GM20431 (cell line): ENCODE results near the gene FTSJ3.

Experiments
- in situ Hi-C: fragments of 300-500 bp; cut with MseI, MboI; formaldehyde crosslinking; loops from one replicate; pipeline ENCODE4 v1.15.0; 2020; ENCODE audit warnings: low sequenced_read_pairs; ENCODE audit not compliant: unreplicated experiment

The FTSJ3 gene

GRCh38 chr17:63832455-63832854 is 5.0 kb upstream of the FTSJ3 start:
- in situ Hi-C loops, result loop anchor here (25.0 kb wide), 1 partner anchor 395 kb away; the partner anchor contains the start of gene CYB561

DNA sequence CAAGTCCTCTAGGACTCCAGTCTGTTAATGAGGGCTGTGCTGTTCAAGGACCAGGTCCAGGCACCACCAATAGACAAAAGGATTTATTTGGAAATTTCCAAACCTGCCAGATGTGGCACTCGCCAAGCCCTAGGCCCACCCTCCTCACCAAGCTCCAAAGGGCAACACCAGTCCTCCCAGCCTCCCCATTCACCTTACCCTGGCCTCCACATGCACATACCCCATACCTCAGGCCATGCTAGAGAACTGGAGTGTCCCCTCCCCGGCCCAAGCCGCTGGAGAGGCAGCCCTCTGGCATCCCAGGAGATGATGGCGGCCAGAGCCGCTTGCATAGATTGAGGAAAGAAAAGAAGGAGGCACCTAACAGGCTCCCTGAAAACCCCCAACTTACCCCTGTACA is 4.6 kb upstream of the FTSJ3 start:
- in situ Hi-C loops, result loop anchor here (25.0 kb wide), 1 partner anchor 395 kb away; the partner anchor contains the start of gene CYB561

GRCh38 chr17:63831505-63831904 is 4.0 kb upstream of the FTSJ3 start:
- in situ Hi-C loops, result loop anchor here (25.0 kb wide), 1 partner anchor 394 kb away; the partner anchor contains the start of gene CYB561

DNA sequence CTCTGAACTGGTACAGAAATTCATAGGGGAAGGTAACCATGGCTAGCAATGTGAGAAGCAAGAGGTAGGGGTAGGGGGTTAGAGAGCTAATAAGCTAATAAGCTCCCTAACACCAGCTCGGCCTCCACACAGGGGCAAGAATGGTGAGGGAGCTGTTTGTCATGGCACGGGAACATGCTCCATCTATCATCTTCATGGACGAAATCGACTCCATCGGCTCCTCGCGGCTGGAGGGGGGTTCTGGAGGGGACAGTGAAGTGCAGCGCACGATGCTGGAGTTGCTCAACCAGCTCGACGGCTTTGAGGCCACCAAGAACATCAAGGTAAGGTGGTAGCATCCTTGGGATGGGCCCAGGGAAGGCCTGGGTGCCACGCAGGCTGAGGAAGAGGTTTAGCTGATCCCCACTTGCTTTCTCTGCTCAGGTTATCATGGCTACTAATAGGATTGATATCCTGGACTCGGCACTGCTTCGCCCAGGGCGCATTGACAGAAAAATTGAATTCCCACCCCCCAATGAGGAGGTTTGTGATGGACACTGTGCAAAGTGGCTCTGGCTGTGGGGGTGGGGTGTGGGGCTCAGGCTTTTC is 3.5 kb upstream of the FTSJ3 start:
- in situ Hi-C loops, result loop anchor here (25.0 kb wide), 1 partner anchor 394 kb away; the partner anchor contains the start of gene CYB561

DNA sequence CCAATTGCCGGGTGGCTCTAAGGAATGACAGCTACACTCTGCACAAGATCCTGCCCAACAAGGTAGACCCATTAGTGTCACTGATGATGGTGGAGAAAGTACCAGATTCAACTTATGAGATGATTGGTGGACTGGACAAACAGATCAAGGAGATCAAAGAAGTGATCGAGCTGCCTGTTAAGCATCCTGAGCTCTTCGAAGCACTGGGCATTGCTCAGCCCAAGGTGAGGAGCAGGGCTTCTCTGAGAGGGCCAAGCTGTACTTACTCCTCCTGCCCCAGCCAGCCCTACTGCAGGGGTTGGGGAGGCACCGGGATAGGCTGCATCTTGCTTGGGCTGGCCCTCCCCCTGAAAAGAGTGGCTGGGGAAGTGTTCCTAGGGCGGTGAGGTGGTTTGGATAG is 2.8 kb upstream of the FTSJ3 start:
- in situ Hi-C loops, result loop anchor here (25.0 kb wide), 1 partner anchor 393 kb away; the partner anchor contains the start of gene CYB561

DNA sequence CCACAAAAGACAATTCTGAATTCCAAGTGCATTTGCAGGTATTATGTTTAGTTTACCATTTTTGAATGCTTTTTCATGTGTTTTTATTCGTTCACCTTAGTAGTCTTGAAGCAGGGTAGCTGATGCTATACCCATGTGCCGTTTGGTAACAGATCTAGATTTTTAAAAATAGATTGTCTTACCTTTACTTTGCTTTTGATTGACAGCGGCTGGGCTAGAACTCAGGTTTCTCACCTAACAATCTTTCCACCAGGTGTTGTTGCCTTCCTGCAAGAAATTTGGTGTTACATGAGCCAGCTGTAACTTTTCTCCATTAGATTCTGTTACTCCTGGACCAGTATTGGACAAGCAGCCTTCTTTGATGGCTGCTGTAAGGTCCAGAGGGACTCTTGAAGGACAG is 1.5 kb upstream of the FTSJ3 start:
- in situ Hi-C loops, result loop anchor here (25.0 kb wide), 1 partner anchor 392 kb away; the partner anchor contains the start of gene CYB561

- in situ Hi-C loops, result loop anchor here (25.0 kb wide), 1 partner anchor 391 kb away; the partner anchor contains the start of gene CYB561
Measured at GRCh38 chr17:63827801-63828221, 348 bp upstream of the FTSJ3 start.

DNA sequence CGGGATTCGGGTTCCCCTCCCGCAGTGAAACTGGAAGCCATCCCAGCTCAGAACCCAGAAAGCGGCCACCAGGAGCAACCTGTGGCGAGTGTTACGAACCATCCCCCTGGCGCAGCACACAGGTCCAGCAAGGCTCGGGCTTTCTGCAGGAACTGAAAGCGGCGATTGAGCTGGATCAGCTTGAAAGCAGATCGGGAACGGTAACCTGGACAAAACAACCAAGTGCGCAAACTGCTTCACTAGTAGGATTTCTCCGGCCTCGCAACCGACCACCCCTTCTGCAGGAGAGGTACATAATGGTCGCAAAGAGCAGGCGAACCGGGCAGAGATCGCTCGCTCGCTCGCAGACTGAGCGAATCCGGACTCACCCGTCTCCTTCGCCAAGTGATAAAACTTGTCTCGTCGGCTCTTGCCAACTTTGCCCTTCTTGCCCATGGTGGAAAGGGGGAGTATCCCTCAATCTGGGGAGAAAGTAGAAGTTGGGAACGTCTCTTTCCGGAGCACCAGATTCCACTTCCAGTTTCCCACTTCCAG is 928 bp downstream of the FTSJ3 start:
- in situ Hi-C loops, result loop anchor here (25.0 kb wide), 1 partner anchor 389 kb away; the partner anchor contains the start of gene CYB561

- in situ Hi-C loops, result no loop called here
Measured at GRCh38 chr17:63824362-63824761, 3.1 kb downstream of the FTSJ3 start.

GRCh38 chr17:63823659-63824331 is 3.7 kb downstream of the FTSJ3 start:
- in situ Hi-C loops, result no loop called here

GRCh38 chr17:63822537-63822936 is 4.9 kb downstream of the FTSJ3 start:
- in situ Hi-C loops, result no loop called here

DNA sequence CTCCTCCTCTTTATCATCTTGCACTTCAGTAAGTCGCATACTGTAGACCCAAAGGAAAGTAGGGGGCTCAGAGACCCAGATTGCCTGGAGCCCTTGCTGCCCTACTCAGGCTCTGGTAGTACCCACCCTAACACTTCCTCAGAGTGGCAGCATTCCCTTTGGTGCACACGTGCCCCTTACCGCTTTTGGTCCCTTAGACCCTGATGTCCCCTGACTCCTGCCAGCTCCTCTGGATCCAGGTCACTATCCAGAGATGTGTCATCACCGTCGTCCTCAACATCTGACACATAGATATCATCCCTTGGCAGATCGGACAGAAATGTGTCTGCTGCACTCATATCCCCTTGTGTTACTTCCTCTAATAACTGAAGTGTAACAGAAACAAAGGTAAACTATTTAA is 5.7 kb downstream of the FTSJ3 start:
- in situ Hi-C loops, result no loop called here

DNA sequence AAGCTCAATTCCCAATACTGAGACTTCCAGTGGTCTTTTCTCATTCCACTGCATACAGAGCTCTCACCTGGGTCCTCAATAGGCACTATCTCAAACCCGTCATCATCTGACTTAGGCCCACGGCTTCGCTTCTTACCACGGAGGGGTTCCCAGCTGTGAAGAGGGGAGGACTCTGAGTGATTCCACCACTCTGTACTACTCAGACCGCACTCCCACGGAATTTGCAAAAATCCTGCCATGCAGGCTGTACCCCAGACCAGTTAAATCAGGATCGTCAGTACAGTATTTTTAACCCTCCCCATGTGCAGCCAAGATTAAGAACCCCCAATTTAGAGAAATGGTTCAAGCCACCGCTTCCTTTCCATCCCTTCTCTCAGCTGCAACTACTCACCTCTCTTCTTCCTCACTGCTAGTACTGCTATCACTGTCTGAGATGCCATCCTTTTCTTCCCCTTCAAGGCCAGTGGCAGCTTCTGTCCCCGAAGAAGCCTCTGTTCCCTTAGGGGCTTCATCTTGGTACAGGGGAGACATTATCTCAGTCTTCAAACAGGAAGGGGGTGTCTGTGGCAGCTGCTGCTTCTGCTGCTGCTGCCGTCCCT is 6.4 kb downstream of the FTSJ3 start:
- in situ Hi-C loops, result no loop called here

DNA sequence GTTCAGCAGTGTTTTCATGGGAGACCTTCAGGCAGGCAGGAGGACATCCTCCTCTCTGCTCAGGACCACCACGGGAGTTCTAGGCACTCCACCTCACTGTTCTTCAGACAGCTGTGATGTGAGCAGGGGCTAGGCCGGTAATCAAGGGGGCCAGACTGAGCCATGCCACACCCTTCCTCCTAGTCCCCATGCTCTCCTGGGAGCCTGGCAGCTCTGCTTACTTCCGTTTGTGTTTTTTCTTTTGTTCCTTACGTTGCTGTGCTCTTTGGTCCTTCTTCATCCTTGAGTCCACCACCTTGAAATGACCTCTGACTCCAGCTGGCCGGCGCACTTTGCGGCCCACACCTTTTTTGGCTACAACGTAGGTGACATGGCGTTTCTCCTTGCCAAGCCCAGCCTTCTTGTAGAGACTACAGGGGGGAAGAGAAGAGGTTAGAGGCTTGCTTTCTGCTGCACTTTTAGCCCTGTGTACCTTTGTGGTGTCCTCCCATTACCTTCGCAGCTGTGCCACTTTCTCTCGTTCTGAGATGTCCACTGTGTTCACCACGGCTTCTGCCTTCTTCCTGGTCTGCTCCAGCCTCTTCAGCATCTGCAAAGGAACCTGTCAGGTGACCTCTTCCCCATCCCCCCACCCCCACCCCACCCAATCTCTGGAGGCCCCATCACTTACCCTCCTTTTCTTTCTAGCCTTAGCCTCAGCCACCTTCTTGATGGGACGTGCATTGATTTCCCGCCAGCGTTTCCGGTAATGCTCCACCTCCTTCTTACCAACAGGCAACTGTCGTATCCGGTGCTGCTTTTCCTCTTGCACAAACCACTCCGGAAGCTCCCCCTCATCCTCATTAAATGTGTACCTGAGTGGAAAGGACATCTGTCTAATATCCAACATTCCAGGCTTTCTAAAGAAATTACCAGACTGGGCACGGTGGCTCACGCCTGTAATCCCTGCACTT is 7.6 kb downstream of the FTSJ3 start:
- in situ Hi-C loops, result no loop called here

DNA sequence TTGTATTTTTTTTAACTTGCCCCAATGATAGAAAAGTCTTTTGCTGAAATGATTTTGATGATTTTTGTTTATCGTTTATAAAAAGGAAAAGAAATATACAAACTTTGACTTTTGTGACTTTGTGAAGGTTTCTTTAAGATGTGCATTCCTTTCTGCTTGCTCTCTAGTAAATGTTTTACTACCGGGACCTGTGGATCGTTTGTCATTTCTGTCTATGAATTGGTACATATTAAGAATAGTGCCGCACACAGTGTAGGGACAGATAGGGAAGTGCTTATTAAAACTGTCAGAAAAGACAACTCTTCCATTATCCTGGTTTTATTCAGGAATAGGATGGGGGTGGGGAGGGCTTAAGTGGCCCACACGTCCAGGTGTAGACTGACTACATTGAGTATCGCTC is 8.3 kb downstream of the FTSJ3 start:
- in situ Hi-C loops, result no loop called here

DNA sequence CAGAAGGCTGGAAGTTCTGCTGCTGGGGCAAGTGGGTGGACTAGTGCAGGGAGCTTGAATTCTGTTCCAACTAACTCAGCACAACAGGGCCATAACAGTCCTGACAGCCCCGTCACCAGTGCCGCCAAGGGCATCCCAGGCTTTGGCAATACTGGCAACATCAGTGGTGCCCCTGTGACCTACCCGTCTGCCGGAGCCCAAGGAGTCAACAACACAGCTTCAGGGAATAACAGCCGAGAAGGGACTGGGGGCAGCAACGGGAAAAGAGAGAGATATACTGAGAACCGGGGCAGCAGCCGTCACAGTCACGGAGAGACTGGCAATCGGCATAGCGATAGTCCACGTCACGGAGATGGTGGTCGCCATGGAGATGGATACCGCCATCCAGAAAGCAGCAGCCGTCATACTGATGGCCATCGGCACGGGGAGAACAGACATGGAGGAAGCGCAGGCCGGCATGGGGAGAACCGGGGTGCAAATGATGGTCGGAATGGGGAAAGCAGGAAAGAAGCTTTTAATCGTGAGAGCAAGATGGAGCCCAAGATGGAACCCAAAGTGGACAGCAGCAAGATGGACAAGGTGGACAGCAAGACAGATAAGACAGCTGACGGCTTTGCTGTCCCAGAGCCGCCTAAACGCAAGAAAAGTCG is 9.6 kb downstream of the FTSJ3 start:
- in situ Hi-C loops, result no loop called here

DNA sequence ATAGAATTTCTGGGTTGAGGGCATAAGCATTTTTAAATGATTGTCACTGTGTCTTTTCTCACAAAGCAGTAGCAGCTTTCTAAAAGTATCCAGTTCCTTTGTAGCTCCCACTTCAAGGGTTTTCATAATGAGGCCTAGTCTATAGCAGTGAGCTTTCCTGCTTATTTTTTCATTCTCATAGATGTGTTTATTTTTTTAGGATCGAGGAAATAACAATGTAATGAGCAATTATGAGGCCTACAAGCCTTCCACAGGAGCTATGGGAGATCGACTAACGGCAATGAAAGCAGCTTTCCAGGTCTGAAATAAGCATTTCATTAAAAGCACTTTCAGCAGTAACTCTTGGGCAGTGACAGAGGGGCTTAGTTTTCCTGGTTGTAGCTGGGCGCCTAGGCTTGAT is 10.8 kb downstream of the FTSJ3 start:
- in situ Hi-C loops, result no loop called here

- in situ Hi-C loops, result no loop called here
Measured at GRCh38 chr17:63816123-63816522, 11.3 kb downstream of the FTSJ3 start.

DNA sequence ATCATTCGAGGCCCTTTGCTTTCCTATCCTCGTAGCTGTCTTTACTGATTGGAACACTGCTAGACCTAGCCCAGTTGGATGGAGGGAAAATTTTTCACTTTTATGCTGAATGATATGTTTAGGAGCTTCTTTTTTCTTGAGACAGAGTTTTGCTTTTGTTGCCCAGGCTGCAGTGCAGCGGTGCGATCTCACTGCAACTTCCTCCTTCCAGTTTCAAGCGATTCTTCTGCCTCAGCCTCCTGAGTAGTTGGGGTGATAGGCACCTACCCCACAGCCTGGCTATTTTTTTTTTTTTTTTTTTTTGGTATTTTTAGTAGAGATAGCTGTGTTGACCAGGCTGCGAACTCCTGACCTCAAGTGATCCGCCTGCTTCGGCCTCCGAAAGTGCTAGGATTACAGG is 17.5 kb downstream of the FTSJ3 start:
- in situ Hi-C loops, result no loop called here
